DMS 273 (cell line): ENCODE results near the gene GINM1.

ENCODE experiments used
- DNase-seq: peaks from one replicate; lab custom pipeline; 2025; ENCODE audit not compliant: unreplicated experiment; lab: John Stamatoyannopoulos, UW

Gene GINM1, protein sequence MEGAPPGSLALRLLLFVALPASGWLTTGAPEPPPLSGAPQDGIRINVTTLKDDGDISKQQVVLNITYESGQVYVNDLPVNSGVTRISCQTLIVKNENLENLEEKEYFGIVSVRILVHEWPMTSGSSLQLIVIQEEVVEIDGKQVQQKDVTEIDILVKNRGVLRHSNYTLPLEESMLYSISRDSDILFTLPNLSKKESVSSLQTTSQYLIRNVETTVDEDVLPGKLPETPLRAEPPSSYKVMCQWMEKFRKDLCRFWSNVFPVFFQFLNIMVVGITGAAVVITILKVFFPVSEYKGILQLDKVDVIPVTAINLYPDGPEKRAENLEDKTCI

DNA sequence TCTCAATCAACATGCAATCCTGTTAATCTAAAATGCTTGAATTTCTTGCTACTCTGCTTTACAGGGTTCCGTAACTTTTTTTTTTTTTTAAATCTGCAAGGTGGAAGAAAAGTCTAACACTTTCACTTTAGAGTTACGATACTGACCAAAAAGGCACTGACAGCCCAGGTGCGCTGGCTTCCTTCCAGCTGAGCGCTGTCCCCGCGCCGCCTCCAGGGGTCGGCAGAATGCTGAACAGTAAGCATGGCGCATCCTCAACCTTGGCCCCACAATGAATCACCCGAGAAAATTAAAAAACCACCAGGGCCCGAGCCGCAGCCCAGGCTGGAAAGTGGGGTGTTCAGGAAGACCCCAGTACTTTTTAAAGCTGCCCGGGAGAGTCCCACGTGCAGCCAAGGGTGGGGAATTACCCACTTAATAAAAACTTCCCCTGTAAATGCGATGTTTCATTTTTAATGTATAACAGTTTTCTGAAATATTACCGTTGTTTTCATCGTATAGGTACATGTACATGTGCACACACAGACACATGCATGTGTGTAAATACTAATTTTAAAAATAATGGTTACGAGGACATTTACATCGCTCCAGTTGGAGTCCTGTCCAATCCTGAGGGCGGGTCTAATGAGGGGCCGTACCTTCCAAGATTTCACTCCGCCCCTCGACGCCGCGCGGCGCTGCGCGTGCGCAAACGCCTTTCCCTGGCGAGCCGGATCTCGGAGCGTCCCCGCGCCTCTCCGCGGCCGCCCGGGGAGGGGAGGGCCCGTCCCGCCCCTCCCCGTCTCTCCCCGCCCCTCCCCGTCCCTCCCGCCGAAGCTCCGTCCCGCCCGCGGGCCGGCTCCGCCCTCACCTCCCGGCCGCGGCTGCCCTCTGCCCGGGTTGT is at the start of gene GINM1:
Gene GINM1, plus strand, starts transcription at position 849 of the 883 bp plus-strand sequence. CDS start 40 bp downstream, outside the sequence.
- DNase-seq: peak; percentile 98

- DNase-seq: no peak
These were observed 36.5 kb upstream of the GINM1 start for GRCh38 chr6:149529650-149530049.

GRCh38 chr6:149534742-149535141 is 31.4 kb upstream of the GINM1 start:
- DNase-seq: no peak

GRCh38 chr6:149541139-149541538 is 25.0 kb upstream of the GINM1 start:
- no peak for DNase-seq

DNA sequence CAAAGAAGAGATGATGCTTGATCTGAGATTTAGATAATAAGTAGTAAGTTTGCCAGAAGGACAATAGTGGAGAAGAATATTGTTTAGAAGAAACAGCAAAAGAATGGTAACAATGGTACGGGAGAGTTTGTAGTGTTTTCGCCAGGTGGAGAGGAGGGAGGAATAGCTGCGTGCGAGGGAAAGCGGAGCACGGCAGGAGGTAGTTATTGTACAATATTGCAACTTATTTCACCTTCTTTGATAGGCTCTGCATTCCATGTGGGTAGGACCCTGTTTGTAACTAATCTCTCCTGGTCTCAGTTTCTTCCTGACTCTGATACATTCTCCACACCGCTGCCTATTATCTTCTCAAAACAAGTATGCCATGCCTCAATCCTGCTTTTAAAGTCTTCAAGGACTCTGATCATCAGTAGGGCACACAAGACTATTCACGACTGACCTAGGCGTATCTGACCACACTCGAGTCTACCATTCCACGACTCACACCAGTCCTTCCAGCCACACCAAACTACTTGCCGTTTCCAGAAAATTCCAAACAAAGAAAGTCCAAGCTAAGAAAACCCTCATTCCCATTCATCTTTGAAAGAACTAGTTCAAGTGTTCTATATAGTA is 21.4 kb upstream of the GINM1 start:
- no peak for DNase-seq

DNA sequence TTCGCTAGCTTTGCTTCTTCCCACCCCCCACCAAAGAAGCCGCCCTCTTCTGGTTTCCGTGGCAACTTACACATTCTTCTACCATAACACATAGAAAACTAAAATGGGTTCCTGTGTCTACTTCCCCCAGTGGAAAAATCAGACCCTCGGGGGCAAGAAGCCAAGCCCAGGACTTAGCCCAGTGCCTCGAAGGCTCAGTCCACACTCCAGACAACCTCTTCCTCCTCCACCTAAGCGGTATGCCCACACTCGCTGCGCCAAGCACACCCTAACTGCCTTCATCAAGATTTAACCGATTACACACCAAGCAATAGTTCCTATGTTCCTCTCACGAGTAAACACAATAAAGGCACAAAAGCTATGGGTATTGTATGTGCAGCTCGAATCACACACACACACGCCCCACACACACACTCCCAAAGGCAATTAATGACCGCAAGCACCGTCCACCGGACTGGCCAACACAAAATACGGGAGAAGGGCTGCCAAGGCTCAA is 20.9 kb upstream of the GINM1 start:
- DNase-seq: peak; percentile 58

DNA sequence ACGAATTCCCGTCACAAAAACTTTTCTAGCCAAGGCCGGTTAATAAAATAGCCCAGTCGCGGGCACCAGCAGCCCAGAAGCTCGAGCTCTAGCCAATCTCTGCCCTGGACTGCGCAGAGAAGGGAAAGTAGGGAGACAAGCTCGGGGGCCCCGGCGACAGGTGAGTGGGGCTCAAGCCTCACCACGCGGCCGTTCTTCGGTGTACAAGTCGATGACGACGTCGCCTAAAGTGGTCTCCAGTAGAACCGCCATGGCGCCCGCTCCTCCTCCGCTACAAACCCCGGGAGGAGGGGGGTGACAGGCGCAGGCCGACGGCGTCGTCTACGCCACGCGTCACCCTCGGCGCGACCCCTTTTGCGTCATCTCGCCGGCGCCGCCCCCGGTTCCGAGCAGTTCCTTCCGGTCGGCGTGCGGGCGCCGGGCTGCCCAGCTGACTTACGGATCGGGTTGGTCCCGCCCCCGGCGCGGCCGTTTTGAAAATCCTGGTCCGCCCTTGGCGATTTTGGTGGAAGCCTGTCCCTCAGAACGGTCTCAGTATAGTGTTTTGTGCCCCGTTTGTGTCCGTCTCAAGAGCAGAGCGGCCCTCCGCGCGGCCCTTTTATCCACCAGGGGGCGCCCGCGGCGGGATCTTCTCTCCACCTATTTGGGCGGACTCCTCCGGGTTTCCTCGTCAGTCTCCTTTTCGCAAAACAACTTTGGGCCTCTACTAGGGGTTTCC is 20.3 kb upstream of the GINM1 start, which contains the start of gene PPIL4:
Gene PPIL4, minus strand, starts transcription at position 290 of the 718 bp plus-strand sequence. Its CDS starts 38 bp downstream, at position 252.
- DNase-seq: peak; percentile 98

DNA sequence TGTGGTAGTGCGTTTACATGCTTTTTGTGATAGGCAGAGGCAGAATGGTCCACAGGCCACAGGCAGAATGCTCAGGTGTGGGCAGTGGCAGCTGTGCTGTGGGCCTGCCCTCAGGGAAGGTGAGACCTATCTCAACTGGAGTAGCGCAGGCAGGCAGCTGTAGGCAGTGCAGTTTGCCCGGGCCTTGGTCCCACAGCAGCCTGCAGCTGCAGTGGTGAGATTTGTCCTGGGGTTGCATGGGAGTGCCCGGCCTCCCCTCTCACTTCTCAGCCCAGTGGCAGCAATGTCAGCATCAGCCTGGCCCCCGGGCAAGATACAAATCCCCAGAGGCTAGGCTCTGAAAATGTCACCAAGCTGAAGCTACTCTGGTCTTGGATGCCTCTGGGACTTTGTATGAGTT is 14.3 kb upstream of the GINM1 start:
- no peak for DNase-seq

DNA sequence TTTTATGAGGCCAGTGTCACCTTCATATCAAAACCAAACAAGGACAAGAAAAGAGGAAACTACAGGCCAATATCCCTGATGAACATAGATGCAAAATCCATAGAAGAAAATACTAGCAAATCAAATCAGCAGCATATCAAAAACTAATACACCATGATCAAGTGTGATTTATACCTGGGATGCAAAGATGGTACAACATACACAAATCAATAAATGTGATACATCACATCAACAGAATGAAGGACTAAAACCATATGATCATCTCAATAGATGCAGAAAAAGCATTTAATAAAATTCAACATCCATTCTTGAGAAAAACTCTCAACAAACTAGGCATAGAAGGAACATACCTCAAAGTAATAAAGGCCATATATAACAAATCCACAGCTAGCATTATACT is 8.1 kb upstream of the GINM1 start:
- DNase-seq: no peak

DNA sequence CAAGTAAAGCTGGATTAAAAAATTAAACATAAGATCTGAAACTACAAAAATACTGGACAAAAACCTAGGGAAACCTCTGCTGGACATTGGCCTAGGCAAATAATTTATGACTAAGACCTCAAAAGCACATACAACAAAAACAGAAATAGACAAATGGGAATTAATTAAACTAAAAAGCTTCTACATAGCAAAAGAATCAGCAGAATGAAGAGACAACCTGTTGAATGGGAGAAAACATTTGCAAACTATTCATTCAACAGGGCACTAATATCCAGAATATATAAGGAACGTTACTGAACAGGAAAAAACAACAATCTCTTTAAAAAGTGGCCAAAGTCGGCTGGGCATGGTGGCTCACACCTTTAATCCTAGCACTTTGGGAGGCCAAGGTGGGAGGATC is 6.8 kb upstream of the GINM1 start:
- DNase-seq: no peak

DNA sequence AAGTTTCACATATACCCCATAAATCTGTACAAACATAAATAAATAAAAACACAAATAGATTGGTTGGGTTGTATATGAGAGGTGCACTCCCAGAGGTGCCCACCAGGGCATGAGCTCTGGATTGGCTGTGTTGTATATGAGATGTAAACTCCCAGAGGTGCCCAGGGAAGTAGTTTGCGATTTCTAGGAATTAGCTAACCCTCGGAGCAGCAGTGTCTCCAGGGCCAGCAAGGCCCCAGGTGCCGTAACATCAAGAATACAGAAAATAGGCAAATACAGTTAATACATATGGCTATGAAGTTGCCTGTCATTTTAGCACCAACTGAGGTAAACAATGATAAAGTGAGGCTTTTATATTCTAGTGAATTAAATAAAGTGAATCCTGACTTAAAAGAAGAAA is 5.4 kb upstream of the GINM1 start:
- peak; percentile 64 for DNase-seq

DNA sequence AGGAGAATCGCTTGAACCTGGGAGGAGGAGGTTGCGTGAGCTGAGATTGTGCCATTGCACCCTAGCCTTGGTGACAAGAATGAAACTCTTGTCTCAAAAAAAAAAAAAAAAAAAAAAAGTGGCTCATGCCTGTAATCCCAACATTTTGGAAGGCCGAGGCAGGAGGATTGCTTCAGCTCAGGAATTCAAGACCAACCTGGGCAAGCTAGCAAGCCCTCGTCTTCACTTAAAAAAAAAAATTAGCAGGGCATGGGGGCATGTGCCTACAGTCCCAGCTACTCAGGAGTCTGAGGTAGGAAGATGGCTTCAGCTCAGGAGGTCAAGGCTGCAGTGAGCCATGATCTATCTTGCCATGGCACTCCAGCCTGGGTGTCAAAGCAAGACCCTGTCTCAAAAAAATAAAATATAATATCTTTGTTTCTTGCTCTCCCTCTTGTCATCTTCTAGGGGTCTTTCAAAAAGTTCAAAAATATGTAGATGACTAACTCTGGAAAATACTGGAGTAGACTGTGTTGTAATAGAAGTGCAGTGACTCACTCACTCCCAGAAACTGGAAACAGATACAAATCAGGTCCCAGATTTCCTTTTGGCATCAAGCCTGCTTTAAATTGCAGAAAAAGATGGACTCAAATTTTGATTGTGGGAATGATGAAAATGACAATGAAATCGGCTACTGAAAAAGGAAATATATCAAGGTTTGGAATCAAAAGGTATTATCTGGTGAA is 2.8 kb upstream of the GINM1 start:
- DNase-seq: no peak

DNA sequence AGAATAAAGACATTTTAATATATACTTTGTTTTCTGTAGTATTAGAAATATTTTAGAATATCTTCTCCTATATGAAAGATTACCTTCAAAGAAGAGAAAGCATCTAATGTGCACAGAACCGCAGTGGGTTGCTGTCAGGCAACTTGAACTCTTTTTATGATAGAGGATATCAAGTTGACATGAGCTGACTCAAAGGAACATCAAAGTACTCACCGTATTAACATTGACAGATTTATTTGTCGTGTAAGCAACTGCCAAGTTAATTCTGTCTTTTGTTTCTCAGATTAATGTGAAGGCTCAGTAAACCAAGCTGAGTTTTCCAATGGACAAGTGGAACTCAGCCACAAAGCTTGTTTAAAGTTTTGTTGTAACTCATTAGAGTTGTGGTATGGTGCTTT is 2.2 kb upstream of the GINM1 start:
- DNase-seq: peak; percentile 10

DNA sequence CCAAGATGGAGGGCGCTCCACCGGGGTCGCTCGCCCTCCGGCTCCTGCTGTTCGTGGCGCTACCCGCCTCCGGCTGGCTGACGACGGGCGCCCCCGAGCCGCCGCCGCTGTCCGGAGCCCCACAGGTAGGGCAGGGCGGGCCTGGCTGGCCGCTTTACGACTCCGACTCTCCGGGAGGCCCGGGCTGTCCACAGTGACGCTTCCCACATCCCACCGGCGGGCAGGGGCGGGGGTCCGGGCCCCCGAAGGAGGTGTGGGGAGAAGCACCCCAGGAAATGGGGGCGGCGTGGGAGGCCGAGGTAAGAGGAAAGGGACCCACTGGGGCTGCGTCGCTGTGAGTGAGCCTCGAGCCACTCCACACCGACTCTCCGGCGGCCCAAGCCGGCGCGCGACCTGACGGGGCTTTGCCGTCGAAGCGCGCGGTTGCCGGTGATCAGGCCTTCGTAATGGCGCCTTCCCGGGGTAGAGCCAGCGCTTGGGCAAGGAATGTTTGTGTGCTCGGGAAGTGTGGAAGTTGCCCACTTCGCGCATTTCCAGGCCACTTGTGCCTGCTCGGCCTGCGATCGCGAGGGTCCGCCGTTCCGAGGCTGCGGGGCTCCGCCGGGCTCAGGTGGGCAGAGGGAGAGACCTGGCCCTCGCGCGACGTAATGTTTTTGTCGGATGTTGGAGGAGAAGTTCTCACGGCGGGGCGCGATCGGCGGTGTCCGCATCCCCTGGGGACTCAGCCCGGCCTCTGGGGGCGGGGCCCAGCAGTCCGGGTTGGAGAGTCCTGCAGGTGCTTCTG is 427 bp downstream of the GINM1 start:
- peak; percentile 75 for DNase-seq

- no peak for DNase-seq
These were observed 1.0 kb downstream of the GINM1 start for GRCh38 chr6:149567194-149567586.

DNA sequence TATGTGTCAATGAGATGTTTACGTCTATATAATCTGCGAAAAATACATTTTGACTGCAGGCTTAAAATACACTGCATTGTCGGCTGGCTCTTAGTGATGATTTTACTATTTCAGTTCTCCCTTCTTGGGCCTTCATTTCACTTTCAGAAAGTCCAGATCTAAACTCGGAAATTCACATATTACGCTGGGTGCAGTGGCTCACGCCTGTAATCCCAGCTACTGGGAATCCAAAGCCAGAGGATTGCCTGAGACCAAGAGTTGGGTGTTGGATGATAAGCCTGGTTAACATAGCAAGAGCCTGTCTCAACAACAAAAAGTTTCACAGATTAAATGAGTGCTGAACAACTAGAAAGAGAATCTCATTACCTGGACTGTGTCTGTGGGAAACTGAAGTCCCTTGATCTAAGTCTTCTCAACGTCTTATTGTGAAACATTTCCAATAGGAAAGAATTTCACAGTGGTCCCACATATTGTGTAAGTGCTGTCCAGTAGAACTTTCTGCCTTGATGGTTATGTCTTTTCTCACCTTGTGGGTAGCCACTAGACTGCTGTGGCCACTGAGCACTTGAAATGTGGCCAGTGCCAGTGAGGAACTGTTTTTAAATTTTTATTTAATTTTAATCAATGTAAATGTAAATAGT is 1.9 kb downstream of the GINM1 start:
- DNase-seq: no peak

DNA sequence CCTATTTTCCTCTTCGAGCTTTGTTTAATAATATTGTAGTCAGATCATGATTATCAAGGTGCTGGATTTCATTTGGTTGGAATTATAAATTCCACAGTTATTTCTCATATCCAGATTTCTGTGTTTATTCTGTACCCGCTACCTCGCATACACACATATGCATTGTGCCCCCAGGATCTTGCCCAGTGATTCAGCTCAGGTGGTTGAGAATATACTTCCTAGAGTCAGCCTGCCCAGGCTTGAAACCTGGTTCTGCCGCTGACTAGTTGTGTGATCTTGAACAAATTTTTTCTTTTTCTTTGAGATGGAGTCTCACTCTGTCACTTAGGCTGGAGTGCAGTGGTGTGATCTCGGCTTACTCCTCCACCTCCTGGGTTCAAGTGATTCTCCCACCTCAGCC is 14.7 kb downstream of the GINM1 start:
- no peak for DNase-seq

DNA sequence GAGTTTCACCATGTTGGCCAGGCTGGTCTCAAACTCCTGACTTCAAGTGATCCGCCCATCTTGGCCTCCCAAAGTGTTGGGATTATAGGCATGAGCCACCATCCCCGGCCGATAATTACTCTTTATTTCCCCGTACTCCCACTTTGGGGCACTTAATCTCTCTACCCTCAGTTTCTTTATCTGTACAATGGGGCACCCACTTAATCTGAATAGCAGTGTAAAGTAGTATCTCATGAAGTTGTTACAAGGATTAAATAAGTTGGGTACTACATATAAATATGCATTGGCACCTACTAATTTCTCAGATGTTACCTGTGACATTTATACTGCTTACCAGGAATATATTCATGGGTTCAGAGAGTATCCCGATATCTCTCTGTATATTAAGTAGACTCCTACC is 15.2 kb downstream of the GINM1 start:
- no peak for DNase-seq

GRCh38 chr6:149586149-149586548 is 20.0 kb downstream of the GINM1 start:
- DNase-seq: peak; percentile 46
